Thyroid gland (tissue), 4 donors: ENCODE measurements around the gene CDK16.

Source experiments
- POLR2A ChIP-seq, 2 donors: fragments of 450-650 bp; IDR thresholded peaks; one replicate each; pipeline ENCODE4 v1.6.1; 2017; ENCODE audit warnings: antibody characterized with exemption in 2 of 2, mild to moderate bottlenecking in 2 of 2, moderate library complexity in 1 of 2
- TF ChIP-seq, protein P1 (sequence below), 6 experiments: fragments of 200-600 bp in 3 of 6; fragments of 450-650 bp in 3 of 6; sonication (generic) in 3 of 6; IDR thresholded peaks; one replicate each; pipeline ENCODE4 v1.5.1; 2016 to 2019; ENCODE audit warnings: antibody characterized with exemption in 6 of 6, mild to moderate bottlenecking in 2 of 6, inconsistent platforms in 1 of 6, moderate library complexity in 1 of 6

- TF ChIP-seq POLR2A (IDR thresholded peaks at IDR 0.05), result no peak
- TF ChIP-seq, protein P1, sequence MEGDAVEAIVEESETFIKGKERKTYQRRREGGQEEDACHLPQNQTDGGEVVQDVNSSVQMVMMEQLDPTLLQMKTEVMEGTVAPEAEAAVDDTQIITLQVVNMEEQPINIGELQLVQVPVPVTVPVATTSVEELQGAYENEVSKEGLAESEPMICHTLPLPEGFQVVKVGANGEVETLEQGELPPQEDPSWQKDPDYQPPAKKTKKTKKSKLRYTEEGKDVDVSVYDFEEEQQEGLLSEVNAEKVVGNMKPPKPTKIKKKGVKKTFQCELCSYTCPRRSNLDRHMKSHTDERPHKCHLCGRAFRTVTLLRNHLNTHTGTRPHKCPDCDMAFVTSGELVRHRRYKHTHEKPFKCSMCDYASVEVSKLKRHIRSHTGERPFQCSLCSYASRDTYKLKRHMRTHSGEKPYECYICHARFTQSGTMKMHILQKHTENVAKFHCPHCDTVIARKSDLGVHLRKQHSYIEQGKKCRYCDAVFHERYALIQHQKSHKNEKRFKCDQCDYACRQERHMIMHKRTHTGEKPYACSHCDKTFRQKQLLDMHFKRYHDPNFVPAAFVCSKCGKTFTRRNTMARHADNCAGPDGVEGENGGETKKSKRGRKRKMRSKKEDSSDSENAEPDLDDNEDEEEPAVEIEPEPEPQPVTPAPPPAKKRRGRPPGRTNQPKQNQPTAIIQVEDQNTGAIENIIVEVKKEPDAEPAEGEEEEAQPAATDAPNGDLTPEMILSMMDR (IDR thresholded peaks at IDR 0.05), result no peak
These were observed 1.2 kb upstream of the CDK16 start for GRCh38 chrX:47217121-47217851.
